Stimulated activated CD4-positive, alpha-beta T cell treated with anti-CD3 and anti-CD28 coated beads, Interleukin-2, amount 100 ng/mL, for 24 hours (primary cell): ENCODE data around the gene MAP2K5.
A peak's percentile ranks its signal among the peaks of the same experiment; 100 is the strongest.

Source experiments
- DNase-seq, 2 donors: peaks; one replicate each; pipeline ENCODE4 v3.0.0-alpha.2; 2020

MAP2K5 gene

DNA sequence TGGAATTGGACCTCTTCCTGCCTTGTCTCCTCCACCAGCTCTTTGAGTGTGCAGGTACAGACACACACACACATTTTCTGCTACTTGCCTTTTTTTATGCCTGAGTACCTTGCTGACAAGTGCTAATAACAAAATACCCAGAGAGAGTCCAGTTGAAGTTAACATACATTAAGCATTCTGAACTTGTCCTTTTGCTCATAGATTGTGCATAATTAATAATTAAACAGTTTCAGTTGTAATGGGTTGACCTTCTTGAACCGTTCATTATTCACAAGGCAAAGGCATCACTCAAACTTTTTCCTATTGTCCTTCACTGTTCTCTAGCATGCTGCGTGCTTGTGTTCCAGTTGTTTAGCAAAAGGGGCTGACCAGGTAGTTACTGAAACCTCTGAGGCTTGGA, 223.2 kb downstream of the MAP2K5 start:
- no peak for DNase-seq

DNA sequence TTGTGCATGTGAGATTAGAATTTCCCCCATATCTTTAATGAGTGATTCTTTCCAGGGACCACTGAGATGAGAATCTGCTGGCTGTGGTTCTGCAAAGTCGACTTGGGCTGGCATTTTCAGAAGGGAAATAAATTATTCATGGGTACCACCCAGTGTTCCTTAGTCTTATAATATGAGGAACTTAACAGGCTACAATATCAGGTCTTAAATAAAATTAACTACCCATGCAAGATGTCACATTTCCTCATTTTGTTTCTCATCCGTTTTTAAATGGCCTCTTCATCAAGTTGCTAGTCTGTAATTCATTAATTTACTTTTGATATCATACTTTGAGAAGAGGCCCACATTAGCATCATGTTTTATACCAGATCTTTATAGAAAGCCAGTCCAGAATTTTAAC, 224.5 kb downstream of the MAP2K5 start:
- no peak for DNase-seq

GRCh38 chr15:67768313-67768977, 225.9 kb downstream of the MAP2K5 start:
- no peak for DNase-seq

GRCh38 chr15:67769497-67770357, 227.2 kb downstream of the MAP2K5 start:
- DNase-seq: no peak

DNA sequence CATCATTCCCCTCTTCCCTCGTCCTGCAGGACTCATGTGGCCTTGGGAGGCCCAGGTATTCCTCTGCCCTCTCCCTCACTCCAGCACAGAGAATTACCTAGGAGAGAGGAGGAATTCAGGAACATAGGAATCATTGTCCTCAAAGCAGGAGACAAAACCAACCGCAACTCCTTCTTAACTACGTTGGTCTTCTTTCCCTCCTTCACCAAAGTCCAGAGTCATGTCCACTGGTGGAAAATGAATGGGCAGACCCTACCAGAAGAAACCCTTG, 227.8 kb downstream of the MAP2K5 start:
- no peak for DNase-seq

DNA sequence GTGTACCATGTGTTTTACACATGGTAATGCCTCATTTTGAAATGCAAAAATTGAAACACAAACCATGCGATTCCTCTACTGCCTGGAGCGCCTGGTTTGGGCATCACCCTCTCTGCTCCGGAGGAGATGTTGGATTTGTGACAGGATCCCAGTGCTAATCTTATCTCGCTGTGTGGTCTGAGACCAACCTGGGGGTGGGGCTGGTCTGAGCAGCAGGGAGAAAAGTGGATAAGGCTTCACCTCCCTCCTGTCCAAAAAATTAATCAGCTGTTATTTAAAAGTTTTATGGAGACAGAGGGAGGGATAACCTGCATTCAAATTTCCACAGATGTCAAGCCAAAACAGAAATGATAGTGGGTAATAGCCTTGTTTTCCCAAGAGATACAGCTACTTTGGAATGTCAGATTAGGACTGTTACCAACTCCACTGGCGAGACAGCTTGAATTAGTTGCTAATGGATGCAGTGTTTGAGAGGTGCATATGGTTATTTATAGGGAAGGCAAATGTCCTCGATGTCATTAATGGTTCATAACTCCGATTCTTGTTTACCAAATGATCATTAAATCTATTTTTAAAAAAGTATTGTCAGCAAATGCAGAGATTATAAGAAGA, 228.8 kb downstream of the MAP2K5 start:
- no peak for DNase-seq

- no peak for DNase-seq
These were observed 232.1 kb downstream of the MAP2K5 start for GRCh38 chr15:67774626-67775025.

DNA sequence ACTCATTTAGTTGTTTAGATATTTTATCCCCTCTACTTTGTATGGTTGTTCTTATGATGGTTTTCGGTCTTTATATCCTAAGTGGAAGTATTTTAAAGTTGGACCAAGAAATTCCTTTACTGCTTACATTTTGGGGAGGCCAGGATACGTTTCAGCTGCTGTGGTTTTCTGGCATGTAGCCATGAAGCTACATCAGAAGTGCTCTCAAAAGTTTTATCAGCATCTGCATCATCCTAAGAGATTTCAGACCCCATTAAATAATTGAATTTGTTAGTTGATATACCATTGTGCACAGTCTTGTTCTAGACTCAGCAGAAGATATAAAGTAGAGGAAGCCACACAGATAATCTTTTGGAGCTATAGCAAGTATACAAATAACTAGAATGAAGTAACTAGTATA, 232.7 kb downstream of the MAP2K5 start:
- no peak for DNase-seq

DNA sequence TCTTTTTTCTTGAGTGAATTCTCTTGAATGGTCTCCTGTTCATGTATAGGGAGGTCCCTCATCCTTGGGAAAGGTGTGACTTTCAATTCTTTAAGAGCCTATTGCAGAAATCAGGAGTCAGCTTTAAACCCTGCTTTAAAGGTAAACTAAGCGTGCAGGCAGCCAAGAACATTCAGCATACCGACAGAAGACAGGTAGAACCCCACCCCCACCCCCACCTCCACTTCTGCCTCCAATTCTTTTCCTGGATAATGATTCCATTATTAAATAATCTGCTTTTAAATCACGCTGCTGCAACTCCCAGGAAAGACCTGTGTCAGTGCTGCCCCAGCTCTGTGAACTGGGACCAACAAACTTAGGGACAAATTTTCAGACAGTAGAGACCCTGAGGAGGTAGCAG, 233.5 kb downstream of the MAP2K5 start:
- no peak for DNase-seq

DNA sequence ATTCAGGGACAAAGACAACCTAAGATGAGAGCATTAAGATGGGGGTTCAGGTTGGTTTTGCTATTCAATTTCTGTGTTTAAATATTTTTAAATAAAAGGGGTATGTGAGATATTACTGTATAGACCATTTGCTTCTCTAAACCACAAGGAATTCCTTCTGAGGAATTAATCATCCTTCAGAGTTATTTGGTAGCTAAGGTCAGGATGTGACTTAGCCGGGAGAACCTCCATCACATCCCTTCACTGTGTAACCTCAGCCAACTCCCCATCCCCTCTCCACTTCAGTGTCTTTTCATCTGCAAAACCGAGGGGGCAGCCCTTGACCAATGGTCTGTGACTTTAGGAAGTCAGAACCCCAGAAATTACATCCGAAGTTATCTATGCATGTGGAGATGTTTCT, 234.1 kb downstream of the MAP2K5 start:
- no peak for DNase-seq

GRCh38 chr15:67777071-67777470, 234.6 kb downstream of the MAP2K5 start:
- DNase-seq: no peak

- no peak for DNase-seq
These were observed 235.3 kb downstream of the MAP2K5 start for GRCh38 chr15:67777773-67778172.

DNA sequence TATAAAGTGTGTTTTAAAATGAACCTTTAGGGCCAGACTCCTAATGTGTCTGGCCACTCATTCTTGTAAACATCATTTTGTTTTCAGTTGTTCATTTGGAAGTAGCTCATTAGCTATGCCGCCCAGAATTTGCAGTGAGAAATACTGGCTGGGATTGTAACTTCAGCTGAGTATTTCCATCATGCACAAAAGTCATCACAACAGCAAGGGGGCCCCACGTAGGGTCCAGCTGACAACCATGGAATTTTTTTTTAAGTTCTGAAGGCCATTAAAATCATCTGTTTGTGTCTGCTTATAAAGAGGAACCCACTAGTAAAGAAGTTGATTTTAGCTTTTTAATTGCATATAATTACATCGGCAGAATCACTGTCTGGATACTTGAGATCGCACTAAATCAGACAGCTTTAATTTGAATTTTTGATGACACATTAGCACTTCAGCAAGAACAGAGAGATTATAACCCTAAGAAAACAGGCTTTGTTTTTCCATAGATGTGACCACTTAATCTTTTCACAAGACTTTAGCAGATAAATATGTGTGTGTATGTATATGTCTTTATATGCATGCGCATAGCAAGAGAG, 236.6 kb downstream of the MAP2K5 start:
- no peak for DNase-seq

DNA sequence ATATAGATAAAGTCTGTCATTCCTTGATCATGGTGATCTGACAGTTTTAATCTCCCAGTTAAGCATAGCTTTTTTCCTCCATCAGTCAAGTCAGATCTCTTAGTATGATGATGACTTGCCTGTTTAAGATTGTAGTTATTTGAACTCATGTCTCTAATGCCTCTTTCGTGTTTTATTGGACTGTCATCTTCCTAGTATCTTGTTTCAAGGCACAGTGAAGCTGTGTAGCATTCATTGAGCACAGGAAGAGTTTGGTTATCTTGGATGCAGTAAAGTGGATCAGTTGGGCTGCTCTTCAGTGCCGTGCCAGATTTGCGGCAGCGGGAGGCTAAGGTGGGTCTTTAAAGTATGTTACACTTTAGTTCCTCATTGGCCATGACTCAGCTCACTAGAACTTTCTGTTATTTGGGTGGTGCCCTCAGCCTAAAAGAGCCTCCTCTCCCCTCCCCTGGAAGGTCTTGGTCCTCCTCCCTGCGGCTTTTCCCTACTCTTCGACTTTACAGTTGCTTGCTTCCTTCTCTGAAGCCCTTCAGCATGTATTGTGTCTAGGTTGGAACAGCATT, 237.1 kb downstream of the MAP2K5 start:
- DNase-seq: no peak

DNA sequence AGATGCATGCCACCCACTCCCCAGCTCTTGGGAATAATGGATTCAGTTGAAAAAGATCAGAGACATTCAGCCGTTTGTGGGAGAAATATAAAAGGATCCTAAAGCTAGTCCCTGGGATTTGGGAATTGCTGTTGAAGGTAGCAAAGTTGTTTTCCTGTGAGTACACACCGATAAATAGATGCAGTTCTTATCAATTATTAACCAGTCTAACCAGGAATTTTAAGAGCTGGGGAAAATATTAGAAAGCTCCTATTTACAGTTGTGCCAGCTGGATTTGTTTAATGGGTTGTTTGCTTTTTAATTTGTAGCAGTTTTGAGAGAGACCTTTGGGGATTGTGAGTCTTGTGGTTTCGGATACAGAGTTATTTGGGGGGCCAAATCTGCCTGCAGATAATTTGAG, 238.6 kb downstream of the MAP2K5 start:
- no peak for DNase-seq

- no peak for DNase-seq
These were observed 239.6 kb downstream of the MAP2K5 start for GRCh38 chr15:67781907-67782690.

GRCh38 chr15:67782691-67782991, 240.1 kb downstream of the MAP2K5 start:
- no peak for DNase-seq

- DNase-seq: peak; percentile 13 to 32
These were observed 240.8 kb downstream of the MAP2K5 start for GRCh38 chr15:67783303-67783702.

GRCh38 chr15:67784090-67784781, 241.7 kb downstream of the MAP2K5 start:
- DNase-seq: no peak

GRCh38 chr15:67784856-67785430, 242.4 kb downstream of the MAP2K5 start:
- no peak for DNase-seq

DNA sequence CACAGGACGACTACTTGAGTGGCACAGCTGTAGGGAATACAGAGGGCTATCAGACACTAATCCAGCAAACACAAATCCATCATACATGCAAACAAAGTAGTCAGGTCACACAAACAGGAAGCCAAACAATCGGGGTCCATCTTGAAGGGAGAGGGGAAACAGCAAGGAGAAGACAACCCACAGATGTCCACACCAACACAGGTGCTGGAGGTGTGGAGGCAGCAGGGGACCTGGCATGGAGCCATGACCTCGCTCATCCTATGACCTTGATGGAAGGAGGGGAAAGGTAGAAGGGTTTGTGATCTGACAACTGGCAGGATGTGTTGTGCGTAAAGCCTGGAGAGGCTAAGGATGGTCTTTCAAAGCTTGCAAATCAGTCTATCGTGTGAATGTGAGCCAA, 242.9 kb downstream of the MAP2K5 start:
- DNase-seq: no peak

DNA sequence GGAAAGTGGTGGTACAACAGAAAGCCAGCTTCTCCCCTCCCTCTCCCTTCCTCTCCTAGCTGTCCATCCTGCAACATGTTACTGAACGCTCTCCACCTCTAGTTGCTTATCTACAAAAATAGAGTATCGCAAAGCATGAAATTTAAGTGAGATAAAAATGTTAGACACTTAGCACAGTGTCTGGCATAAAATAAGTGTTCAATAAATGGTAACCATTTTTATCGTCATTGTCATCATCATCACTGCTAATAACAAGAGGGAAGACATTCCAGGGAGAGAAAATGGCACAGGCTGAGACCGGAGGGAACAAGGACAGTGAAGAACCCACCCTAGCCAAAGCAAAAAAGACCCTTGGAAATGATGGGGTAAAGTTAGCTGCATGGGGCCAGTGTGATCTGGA, 244.1 kb downstream of the MAP2K5 start:
- no peak for DNase-seq
